Pulmonary artery endothelial cell (primary cell): Measurements from ENCODE around the gene MED16. TPM values are rescaled to one million over a fixed set of nuclear protein-coding genes. Genes with fewer than 3 reads are reported as not detected.
"Not testable (repeated sequence)": the region's sequence is repeated elsewhere in the genome, so short reads cannot be mapped to it uniquely, and the experiment has no call there.

Experiments used
- DNase-seq: peaks from one replicate; pipeline ENCODE4 v3.0.0-alpha.2; 2011; ENCODE audit warnings: low read depth, low spot score
- total RNA-seq: library from RNA; depleted of rRNA; stranded (reverse); fragments of >200 nt; gene quantifications from 2 replicates; pipeline ENCODE4 v1.2.3, GENCODE V29; 2014

Gene MED16
- total RNA-seq, 1 donor from 2014 or later: 22.9 TPM

DNA sequence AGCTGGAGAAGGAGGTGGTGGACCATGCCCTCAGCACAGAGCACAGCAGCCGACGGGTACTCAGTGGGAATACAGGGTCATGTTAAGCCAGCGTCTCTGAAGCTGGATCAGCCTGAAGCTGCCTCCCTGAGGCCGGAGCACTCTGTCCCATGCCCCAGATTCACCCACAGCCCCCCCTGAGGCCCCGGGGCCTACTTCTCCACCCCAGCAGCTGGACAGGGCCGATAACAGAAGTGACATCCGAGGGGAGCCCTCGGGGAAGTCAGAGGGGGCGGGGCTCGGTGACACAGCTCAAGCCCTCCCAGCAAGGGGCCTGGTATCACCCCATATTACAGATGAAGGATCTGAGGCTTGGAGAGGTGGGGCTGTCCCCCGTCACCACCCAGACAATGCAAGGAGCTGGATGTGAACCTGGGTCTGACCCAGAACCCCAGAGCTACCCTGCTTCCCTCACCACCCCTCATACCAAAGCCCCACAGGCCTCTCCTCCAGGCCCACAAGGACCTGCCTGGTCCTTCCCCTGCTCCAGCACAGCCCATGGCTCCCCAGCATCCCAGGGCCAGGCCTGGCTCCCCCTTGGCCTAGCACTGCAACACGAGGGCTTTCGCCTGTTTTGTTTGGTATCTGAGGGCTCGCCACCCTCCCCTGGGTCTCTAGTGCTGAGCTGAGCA, 14.3 kb upstream of the MED16 start:
- no peak for DNase-seq

DNA sequence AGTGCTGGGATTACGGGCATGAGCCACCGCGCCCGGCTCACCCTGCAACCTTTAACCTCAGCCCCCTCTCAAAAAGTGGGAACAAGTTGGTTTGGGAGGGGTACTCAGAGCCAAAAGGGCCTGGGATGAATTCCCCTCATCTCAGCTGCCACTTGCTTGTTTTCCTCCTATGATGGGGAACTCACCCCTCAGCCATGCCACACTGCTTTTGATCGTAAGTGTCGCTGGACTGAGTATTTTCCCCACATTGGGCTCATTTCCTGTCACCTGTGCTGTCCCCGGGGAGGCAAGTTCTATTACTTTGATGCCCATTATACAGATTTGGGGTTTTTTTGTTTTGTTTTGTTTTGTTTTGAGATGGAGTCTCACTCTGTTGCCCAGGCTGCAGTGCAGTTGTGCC, 13.5 kb upstream of the MED16 start:
- no peak for DNase-seq

DNA sequence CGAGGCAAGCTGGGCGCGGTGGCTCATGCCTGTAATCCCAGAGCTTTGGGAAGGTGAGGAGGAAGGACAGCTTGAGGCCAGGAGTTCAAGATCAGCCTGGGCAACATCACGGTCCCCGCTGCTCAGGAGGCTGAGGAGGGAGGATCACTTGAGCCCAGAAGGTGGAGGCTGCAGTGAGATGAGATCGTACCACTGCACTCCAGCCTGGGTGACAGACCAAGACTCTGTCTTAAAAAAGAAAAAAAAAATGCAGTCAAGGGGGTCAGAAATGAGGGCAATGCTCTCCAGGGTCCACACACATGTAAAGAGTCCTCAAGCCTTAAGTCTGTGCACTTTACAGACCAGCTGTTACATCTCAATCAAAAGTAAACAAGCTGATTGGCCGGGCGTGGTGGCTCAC, 11.6 kb upstream of the MED16 start:
- no peak for DNase-seq

DNA sequence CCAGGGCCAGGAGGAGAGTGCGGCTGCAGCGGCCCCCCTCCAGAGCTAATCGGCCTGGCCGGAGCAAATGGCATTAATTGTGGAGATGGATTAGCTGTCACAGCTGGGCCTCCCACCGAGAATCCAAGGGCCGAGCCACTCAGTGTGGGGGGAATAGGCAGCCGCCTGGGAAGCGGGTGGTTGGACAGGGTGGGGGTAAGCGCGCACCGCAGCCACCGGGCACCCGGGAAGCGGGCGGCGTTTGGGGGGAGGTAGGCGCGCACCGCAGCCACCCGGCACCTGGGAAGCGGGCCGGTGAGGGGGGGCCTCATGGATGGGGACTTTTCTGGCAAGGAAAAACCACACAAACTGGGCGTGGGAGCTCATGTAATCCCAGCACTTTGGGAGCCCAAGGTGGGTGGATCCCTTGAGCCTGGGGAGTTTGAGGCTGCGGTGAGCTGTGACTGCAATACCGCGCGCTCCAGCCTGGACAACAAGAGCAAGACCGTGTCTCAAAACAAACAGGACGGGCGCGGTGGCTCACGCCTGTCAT, 10.3 kb upstream of the MED16 start:
- DNase-seq: no peak

DNA sequence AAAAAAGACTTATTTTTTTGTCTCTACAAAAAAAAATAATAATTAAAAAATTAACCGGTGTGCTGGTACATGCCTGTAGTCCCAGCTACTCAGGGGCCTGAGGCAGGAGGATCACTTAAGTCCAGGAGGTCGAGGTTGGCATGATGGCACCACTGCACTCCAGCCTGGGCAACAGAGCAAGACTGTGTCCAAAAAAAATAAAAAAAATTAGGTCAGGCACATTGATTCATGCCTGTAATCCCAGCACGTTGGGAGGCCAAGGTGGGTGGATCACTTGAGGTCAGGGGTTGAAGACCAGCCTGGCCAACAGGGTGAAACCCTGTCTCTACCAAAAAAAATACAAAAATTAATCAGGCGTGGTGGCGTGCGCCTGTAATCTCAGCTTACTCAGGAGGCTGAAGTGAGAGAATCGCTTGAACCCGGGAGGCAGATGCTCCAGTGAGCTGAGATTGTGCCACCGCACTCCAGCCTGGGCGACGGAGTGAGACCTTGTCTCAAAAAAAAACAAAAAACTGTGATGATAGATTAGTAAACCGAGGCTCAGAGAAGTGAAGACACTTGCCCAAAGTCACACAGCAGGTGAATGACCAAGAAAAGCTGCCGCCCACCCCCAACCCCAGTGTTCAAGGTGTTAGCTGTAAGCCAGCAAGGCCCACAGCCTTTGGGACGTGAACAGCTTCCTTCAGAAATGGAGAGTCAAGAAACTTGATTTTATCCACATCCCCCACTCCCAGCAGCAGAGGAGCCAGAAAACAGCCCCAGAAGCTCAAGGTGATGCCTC, 9.6 kb upstream of the MED16 start:
- no peak for DNase-seq

DNA sequence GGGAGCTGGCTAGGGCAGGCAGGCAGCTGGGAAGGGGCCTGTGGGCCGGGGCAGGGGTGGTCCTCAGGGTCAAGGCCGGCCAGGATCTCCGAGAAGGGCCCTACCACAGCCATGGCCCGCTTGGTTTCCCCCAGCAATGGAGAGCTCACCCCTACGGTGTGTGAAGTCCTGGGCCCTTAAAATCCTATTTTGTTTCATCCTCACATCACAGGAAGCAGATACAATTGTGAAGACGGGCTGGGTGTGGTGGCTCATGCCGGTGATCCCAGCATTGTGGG, 9.0 kb upstream of the MED16 start:
- DNase-seq: no peak

DNA sequence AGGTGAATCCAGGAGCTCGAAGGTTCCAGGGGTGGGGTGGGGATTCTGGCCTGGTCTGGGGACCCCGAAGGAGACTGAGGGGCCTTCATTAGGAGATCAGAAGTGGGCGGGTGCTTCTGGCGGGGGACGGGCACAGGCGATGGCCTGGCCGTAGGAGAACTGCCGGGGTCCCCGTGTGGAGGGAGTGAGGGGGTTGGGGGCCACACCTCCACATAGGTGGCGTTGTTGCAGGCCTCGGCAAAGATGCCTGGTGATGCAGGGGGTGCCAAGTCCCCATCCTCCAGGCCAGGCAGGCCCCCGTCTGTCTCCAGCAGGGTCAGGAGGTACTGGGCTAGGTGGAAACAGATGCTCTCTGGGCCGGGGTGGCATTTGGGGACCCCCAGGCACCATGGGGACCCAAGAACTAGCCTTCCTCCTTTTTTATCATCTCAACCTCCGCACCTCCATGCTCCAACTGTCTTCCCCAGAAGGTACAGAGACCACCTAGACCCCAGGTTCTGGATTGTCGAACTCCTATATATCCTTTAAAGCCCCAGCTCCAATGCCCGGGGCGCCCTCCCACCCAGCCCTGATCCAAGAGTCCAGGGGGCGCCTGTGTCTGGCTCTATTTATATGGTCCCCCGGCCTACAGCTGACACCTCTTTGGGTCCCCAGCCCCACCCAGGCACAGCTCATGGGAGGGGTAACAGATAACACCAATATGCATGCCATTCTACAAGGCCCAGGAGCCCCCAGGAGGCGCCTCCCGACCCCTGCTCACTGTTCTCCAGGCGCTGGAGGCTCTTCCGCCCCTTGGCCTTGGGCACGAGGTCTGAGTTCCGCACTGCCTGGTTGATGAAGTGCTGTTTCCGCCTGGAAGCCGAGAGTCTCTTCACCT, 8.5 kb upstream of the MED16 start:
- DNase-seq: no peak

DNA sequence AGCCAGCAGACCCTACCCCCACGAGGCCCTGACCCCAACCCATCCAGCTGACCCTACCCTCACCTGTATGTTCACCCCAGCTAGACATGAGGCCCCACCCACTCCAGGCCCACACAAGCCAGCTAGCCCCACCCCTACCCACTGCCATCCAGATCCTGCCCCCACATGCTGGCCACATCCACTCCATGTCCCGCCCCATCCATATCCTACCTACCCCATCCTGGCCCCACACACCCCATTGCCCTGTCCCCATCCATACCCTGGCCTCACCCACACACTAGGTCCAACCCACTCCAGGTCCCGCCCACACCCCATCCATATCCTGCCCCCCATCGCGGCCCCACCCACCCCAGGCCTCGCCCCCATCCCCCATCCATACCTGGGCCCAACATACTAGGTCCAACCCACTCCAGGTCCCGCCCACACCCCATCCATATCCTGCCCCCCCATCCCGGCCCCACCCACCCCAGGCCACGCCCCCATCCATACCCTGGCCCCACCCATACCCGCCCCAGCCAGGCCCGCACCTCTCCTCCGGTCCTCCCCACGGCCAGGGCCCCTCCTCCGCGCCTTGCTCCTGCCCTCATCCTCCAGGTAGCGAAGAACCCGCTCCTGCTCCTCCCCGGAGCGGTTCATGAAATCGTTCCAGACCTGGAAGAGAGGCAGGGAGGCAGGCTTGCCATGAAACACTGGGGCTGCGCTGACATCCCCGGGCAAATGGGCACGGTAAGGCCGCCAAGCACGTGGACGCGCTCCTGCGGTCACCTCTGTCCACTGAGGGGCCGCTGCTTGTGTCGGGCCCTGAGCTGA, 7.5 kb upstream of the MED16 start:
- no peak for DNase-seq

DNA sequence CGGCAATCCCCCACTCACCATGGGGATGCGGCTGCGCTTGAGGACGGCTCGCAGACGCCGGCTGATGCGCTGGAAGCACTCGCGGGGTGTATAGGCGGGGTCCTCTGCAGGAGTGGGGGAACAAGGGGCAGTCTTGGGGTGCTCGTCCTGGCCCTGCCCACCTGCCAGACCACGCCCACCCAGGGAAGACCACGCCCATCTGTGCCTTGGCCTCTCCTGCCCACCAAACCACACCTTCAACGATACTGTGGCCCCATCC, 7.0 kb upstream of the MED16 start:
- DNase-seq: no peak

DNA sequence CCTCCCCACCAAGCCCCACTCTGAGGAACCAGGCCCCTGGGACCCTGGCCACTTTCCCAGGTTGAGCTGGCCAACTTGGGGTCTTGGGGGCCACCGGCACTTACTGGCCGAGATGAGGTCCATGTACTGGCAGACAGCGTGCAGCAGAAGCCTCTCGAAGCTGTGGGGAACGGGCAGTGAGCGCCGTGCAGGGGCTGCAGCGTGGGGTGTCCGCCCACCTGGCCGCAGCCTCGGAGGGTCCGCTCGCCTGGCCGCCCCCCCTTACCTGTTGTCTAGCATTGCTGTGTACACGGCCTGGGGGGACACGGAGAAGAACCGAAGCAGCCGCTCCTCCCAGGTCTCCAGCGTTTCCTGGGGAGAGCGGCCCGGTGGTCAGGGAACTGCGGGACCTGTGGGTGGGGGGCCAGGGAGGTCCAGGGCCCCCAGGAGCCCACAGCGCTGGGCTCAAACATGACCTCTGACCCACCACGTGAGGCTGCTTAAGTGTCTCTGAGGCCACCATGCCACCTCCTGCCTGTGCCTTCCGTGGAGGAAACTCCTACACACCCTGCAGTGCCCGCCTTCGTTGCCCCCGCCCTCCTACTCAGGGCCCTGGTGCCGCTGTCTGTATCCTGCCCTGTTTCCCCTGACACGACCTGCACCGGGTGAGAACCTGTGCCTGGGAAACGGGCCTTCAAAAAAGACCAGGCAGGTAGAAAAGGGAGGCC, 6.5 kb upstream of the MED16 start:
- DNase-seq: no peak

DNA sequence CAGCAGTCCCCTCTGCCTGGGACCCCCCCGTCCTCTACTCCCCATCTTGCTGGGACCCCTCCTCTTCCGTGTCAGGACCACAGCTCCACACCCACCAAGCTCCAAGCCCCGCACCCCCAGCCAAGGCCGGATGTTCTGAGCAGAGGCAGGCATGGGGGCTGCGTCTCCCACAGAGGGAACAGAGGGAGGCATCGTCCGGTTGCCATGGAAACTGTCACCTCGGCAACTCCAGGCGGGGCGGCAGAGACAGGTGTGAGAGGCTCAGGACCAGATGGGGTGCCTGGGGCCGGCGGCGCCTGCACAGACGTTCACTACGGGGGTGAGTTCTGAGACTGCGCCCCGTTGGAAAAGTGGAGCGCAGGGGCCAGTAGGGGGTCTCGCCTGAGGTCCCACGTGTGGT, 5.7 kb upstream of the MED16 start:
- DNase-seq: no peak

DNA sequence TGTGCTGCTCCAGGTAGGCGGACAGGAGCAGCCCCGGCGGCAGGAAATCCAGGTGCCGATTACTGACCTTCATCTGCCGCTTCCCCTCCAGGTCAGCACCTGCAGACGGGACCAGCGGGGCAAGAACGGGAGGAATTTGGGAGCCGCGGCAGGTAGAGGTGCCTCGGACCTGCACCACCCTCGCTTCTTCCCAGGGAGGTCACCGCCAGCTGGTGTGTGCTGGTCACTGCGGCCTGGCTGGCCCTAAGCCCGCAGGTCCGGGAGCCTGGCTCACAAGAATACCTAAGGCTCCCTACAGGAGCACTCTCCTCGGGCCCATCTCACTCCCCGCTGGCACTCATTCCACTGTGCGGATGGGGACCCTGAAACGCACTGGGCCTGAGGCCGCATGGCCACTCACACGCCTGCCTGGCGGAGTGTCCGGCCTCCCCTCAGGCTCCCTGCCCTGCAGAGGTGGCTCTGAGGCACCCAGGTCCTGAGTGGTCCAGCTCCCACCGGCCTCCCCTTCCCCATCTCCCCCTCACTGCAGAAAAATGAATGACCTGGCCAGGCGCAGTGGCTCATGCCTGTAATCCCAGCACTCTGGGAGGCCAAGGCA, 4.6 kb upstream of the MED16 start:
- DNase-seq: no peak

DNA sequence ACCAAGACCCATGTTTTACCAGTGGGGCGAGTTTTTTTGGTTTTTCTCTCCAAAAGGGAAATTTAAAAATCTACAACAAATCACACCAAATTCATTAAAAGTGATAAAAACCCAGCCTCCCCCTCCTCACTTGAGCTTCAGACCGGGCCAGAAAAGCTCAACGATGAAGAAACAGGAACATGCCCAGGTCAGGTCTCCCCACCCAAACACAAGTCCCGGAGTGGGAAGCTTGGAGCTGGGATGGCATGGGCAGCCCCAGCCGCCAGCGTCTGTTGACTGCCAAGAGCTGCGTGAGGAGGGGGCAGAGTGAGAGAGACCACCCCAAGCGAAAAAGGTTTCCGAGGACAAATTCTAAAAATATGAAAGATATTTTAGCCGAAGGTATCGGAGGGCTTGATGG, 4.0 kb upstream of the MED16 start:
- DNase-seq: no peak

DNA sequence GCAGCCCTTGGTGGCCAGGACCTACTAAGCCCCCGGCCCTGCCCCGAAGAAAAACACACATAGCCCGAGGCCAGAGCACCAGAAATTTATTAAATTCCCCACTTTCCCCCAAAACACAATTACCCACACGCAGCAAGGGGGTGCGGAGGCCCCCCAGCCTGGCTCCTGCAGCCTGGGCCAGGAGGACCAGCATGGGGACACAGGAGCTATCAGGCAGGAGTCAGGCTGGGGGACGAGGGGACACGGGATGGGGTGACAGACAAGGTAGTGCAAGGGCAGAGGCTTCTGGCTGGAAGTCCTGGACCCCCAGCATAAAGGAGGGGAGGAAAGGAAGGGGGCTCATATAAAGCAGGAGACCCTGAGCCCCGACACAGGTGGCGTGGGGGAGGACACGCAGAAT, 3.4 kb upstream of the MED16 start:
- no peak for DNase-seq

DNA sequence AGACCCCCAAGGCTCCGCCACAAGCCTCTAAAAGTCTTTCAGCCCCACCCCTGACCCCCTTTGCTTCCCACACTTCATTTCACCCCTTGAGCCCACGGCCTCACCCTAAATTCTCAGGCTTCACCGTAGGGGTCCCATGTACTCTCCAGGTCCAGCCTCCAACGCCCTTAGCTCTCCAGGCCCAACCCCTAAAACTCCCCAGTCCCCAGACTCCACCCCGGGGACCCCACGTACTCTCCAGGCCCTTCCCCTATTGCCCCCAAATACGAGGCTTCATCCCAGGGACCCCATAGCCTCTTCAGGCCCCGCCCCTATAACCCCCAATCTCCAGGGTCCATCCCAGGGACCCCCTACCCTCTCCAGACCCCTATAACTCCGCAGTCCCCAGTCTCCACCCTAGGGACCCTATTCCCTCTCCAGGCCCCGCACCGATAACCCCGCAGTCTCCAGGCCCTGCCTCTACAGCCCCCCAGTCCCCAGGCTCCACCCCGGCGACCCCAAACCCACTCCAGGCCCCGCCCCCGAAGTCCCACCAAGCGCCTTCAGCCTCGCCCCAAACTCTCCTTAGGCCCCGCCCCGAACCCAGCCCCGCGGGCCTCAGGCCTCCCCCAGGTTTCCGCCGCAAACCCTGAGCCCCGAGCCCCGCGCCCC, 619 bp downstream of the MED16 start:
- no peak for DNase-seq

DNA sequence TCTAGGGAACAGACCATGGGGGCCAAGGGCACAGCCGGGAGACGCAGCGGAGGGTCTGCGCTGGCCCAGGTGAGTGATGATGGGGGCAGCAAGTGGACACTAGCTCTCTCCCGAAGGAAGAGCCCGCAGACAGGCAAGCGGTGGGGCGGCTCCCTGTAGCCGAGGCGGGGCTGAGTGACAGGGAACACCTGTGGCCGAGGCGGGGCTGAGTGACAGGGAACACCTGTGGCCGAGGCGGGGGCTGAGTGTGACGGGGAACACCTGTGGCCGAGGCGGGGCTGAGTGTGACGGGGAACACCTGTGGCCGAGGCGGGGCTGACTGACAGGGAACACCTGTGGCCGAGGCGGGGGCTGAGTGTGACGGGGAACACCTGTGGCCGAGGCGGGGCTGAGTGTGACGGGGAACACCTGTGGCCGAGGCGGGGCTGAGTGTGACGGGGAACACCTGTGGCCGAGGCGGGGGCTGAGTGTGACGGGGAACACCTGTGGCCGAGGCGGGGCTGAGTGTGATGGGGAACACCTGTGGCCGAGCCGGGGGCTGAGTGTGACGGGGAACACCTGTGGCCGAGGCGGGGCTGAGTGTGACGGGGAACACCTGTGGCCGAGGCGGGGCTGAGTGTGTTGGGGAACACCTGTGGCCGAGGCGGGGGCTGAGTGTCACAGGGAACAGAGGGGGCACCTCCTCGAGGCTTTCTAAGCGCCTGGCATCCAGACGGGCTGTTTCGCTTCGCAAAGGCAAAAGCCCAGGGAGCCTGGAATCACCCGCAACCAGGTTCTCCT, 1.4 kb downstream of the MED16 start:
- not testable (repeated sequence) for DNase-seq

DNA sequence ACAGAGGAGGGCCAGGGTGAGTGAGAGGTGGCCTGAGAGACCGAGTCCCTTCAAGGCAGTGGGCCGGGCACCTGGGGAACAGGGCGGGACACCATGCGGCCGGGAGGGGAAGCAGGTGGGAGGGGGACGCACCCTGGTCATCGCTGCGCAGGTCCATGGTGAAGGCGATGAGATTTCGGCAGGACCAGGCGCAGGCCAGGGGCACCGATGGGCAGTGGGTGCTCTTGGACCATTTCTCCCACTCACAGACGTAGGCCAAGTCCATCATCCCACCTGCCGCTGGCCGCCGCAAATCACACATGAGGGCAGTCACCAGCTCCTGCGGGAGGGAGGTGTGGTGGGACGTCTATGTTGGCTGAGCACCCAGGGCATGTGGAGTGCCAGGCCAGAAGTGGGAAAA, 2.2 kb downstream of the MED16 start:
- no peak for DNase-seq

DNA sequence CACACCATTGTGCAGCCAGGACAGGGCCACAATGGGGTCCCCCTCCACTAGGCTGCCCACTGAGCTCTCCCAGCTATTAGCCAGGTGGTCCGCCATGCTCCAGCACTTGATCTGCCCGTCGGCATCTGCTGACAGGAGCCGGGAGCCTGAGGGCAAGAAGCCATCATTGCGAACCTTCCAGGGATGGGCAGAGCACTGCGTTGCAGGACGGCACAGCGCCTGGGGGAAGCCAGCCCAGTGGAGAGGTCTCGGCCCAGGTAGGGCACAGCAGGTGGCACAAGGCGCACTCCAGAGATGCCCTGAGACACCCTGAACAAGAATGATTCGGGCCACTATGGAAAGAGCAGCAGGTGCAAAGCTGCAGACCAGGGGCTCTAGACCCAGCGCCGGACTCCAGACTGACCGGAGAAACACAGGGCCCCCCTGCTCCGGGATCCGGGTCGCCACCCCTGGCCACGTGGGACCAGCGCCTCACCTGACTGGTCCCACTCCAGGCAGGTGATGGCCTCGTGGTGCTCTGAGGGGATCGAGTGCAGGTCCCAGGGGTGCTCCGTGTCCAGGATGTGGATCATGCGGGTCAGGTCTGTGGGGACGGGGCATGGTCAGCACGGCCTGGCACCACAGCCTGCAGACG, 3.2 kb downstream of the MED16 start:
- DNase-seq: no peak
